Mononuclear cell (primary cell): ENCODE measurements around the gene AGAP1. TPM values are rescaled to one million over a fixed set of nuclear protein-coding genes. Genes with fewer than 3 reads are reported as not detected.

Experiments used
- H3K27me3 ChIP-seq: 2 replicates; pipeline ENCODE4 v1.6.0; 2011; ENCODE audit warnings: low read length, control low read depth; ENCODE audit not compliant: insufficient read depth
- H3K4me1 ChIP-seq: 2 replicates; pipeline ENCODE4 v1.5.1; 2011; ENCODE audit warnings: mild to moderate bottlenecking, low read length, control low read depth; ENCODE audit not compliant: insufficient read depth
- H3K4me3 ChIP-seq: 2 replicates; pipeline ENCODE4 v1.5.1; 2011; ENCODE audit warnings: mild to moderate bottlenecking, low read length, moderate library complexity
- H3K9me3 ChIP-seq: 2 replicates; pipeline ENCODE4 v1.5.1; 2011; ENCODE audit warnings: low read depth, mild to moderate bottlenecking, control low read depth, low read length
- total RNA-seq: library from RNA; depleted of rRNA; stranded (reverse); fragments of >200 nt; gene quantifications from one replicate; pipeline ENCODE4 v1.2.3, GENCODE V29; 2012

The AGAP1 gene
- total RNA-seq, 1 donor: 2.7 TPM

GRCh38 chr2:235964787-235965390, 471.0 kb downstream of the AGAP1 start:
- Histone ChIP-seq H3K4me3 (no peak overlapping the region), H3K4me1 (no peaks in the 10 kb centered on the region), H3K27me3 (no peaks in the 10 kb centered on the region), H3K9me3 (no peaks in the 10 kb centered on the region)

- H3K9me3 ChIP-seq: no peaks in the 10 kb centered on the region
- no peaks in the 10 kb centered on the region for H3K4me1 ChIP-seq
- H3K4me3 ChIP-seq: no peak overlapping the region
- H3K27me3 ChIP-seq: no peaks in the 10 kb centered on the region
Measured at GRCh38 chr2:235966396-235966795, 472.6 kb downstream of the AGAP1 start.

DNA sequence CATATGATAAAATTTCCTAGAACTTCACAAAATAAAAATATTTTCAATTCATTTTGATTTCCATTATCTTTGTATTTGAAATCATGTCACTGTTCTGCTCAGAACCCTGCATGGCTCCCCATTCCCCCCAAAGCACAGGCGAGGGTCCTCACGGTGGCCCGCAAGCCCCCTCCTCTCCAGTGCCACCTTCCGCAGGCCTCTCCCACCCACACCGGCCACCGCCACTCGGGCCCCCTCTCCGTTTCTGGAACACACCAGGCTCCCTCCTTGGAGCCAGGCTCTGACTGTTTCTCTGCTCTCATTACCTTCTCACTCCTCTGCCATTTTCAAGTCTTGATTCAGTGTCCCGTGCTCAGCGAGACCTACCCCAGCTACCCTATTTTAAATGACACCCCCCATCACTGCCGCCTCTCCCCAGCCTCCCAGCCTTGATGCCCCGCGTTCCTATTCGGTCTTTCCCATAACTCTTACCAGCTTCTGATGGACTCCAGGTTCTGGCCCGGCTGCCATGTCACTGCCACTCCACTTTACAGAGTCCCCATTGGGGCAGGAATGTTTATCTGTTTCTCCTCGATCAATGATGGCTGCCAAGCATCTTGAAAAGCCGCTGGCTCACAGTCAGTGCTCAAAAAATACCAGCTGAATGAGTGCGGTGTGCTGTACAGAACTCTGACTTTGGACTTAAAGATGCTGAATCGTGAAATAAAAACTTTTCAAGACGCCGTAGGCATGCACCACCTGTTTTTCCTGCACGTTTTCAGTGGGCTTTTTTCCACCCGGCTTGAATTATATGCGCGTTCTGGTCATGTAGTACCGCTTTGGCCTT, 473.3 kb downstream of the AGAP1 start:
- H3K9me3 ChIP-seq: no peaks in the 10 kb centered on the region
- no peak overlapping the region for H3K4me3 ChIP-seq
- H3K4me1 ChIP-seq: no peaks in the 10 kb centered on the region
- H3K27me3 ChIP-seq: no peaks in the 10 kb centered on the region

- Histone ChIP-seq H3K4me3 (no peak overlapping the region), H3K27me3 (no peaks in the 10 kb centered on the region), H3K9me3 (no peaks in the 10 kb centered on the region), H3K4me1 (no peaks in the 10 kb centered on the region)
Measured at GRCh38 chr2:235968155-235968554, 474.3 kb downstream of the AGAP1 start.

DNA sequence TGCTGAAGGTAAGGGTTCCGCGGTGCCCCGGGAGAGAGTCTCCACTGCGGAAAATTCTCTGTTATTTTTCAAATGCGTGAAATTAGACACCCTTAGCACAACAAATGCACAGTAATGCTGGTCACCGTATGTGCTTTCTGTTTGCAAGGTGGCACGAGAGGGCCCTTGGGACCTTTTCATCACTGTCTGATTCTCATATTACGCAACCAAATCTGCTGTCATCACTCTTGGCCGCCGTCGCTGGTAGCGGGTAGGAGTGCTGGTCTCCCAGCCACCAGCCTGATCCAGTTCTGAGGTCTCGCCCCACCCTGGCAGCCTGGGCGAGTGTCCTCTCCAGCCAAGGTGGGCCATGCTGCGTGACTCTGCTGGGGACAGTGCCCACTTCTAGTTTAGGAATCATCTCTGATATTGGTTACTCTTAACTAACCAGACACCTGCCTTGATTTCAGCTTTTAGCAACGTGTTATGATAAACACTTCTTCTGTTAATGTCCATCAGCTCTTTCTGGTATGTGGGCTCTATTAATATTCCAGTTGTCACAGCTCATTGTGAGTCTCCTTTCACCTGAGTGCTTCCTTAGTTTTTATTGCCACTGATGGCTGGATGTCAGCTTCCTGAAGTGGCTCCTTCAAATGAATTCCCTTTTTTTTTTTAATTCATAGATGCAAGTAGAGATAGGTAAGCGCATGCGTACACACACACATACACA, 474.9 kb downstream of the AGAP1 start:
- H3K27me3 ChIP-seq: no peaks in the 10 kb centered on the region
- H3K4me3 ChIP-seq: no peak overlapping the region
- H3K9me3 ChIP-seq: no peaks in the 10 kb centered on the region
- no peaks in the 10 kb centered on the region for H3K4me1 ChIP-seq

DNA sequence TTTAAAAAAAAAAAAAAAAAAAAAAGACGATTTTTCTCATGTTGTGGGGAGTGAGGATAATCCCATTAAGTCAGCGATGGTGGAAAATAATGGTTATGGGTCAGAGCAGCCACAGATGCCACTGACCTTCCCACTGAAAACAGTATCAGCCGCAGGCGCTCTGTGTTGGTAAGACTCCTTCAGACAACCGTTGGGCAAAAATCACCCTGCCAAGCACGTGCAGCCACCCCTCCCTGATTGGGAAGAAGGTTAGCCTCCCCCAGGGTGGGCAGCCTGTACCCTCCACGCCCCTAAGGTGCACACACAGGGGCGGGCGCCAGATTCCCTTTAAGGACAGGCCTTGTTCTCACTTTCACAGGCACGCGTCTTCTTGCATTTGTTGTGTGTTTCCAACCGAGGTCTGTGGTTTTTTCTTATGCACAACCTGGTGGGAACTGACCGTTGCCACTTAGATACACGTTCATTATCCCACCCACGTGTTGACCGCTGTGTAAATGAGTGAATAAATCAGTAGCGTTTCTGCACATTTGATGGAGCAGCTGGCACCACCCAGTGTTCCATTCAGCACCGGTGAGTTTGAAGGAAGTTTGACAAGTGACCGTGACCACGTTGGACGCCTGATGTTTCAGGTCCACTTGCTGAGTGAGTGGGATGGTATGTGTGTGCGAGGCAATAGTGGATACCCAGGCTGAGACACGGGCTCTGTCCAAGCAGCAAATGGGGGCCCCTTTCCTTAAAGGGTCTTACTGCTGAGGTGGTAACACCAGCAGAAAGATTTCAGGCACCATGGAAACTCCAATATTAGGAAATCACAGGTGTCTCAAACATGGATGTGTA, 476.6 kb downstream of the AGAP1 start:
- no peaks in the 10 kb centered on the region for H3K27me3 ChIP-seq
- H3K4me3 ChIP-seq: no peak overlapping the region
- no peaks in the 10 kb centered on the region for H3K4me1 ChIP-seq
- H3K9me3 ChIP-seq: no peaks in the 10 kb centered on the region

GRCh38 chr2:235976516-235976915, 482.7 kb downstream of the AGAP1 start:
- Histone ChIP-seq H3K27me3 (no peaks in the 10 kb centered on the region), H3K4me1 (no peaks in the 10 kb centered on the region), H3K4me3 (no peak overlapping the region), H3K9me3 (no peaks in the 10 kb centered on the region)

DNA sequence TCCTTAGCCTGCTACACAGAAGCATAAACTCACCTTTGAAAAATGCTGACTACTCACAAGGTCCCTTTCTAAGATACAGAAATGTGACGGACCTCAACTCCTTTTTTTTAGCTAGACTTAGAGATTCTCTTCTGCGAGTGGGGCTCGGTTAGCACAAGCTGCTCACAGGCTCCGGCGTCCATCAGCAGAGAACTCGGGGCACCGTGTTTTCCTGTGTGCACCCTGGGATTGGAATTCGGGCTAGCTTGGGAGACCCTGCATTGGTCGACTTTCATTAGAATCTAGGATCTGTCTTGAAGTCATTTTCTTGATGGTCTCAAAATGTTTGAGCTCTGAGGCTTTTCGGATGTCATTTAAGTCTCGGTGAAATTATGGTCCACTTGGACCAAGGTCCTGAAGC, 483.1 kb downstream of the AGAP1 start:
- H3K4me3 ChIP-seq: no peak overlapping the region
- no peaks in the 10 kb centered on the region for H3K27me3 ChIP-seq
- H3K9me3 ChIP-seq: no peaks in the 10 kb centered on the region
- no peaks in the 10 kb centered on the region for H3K4me1 ChIP-seq

DNA sequence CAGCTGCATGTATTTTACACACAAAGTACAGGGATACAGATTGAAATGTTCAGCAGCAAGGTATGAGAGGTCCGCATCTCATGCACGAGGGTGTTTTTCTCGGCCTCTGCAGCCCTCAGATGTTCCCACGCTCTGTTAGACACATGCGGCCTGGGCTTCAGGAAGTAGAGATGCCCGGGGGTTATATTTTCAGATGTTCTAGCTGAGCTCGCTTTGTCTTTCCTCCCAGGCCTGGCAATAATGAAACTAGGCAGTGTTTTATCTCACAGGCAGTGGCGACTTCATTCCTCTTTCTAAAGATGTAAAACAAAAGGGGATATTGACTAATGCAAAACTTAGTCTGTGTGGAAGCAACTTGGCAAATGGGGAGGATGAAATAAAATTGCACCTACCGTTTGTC, 483.6 kb downstream of the AGAP1 start:
- Histone ChIP-seq H3K27me3 (no peaks in the 10 kb centered on the region), H3K4me3 (no peak overlapping the region), H3K9me3 (no peaks in the 10 kb centered on the region)

GRCh38 chr2:235978022-235978421, 484.2 kb downstream of the AGAP1 start:
- Histone ChIP-seq H3K4me3 (no peak overlapping the region), H3K9me3 (no peaks in the 10 kb centered on the region), H3K4me1 (no peaks in the 10 kb centered on the region), H3K27me3 (no peaks in the 10 kb centered on the region)

More for the DNA sequence above, 483.6 kb downstream of the AGAP1 start:
- no peaks in the 10 kb centered on the region for H3K4me1 ChIP-seq

GRCh38 chr2:235979037-235979436, 485.2 kb downstream of the AGAP1 start:
- H3K27me3 ChIP-seq: no peaks in the 10 kb centered on the region
- H3K4me1 ChIP-seq: no peaks in the 10 kb centered on the region
- no peaks in the 10 kb centered on the region for H3K9me3 ChIP-seq
- no peak overlapping the region for H3K4me3 ChIP-seq

DNA sequence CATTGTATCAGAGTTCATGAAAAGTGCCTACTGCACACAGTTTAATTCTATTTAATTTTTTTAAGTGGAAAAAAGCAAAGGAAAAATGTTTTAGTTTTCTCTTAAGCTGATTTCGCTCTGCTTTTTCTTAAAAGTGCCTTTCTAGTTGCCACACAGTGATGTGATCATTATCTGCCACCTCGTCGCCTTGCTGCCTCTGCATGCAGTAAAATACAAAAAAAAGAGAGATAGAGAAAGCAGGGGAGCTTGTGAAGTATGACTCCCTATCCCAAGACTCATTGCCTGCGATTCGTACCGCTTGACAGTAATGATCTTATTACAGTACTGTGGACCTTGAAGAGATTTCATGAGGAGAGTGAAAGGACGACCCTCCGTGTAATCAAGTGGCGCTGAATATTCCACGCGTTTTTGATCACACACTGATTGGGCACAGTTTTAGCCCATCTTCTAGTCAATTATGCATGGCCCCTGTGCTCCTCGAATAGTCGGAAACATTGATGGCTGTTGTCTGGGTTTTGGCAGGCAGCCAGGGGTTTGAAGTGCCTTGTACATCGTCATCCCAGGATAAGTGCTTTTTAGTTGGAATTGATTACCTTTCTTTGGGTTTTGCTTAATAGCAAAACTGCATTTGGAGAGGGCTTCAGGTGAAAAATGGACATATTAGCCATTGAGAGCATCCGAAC, 486.1 kb downstream of the AGAP1 start:
- no peaks in the 10 kb centered on the region for H3K27me3 ChIP-seq
- no peaks in the 10 kb centered on the region for H3K4me1 ChIP-seq
- H3K4me3 ChIP-seq: no peak overlapping the region
- H3K9me3 ChIP-seq: no peaks in the 10 kb centered on the region

DNA sequence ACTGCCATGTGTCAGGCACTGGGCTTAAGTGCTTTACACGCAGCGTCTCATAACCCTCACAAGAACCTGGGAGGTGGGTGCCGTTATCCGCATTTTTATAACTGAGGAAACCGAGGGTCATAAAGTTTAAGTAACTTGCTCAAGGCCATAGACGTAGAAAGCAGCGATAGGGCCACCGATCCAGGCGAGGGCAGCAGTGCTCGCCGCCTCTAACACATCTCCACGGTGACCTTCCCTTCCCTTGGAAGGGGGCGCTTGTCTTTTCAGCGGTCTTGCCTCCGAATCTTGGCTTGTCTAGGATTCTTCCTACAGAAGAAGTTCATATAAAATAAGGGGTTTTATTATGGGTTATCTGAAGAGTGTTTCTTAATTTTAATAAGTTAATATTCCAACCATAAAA, 487.8 kb downstream of the AGAP1 start:
- Histone ChIP-seq H3K4me1 (no peaks in the 10 kb centered on the region), H3K4me3 (no peak overlapping the region), H3K27me3 (no peaks in the 10 kb centered on the region), H3K9me3 (no peaks in the 10 kb centered on the region)

- H3K4me3 ChIP-seq: no peak overlapping the region
- no peaks in the 10 kb centered on the region for H3K27me3 ChIP-seq
- no peaks in the 10 kb centered on the region for H3K4me1 ChIP-seq
- no peaks in the 10 kb centered on the region for H3K9me3 ChIP-seq
Measured at GRCh38 chr2:235983016-235983415, 489.2 kb downstream of the AGAP1 start.
